Neural crest cell (in vitro differentiated cells): ENCODE results near the gene UBE4A. TPM values are rescaled to one million over a fixed set of nuclear protein-coding genes. Genes with fewer than 3 reads are reported as not detected.
A peak's percentile ranks its signal among the peaks of the same experiment; 100 is the strongest.

Experiments used
- DNase-seq: peaks from one replicate; pipeline ENCODE4 v3.0.0; 2021; ENCODE audit warnings: low read depth, mixed read lengths, low spot score
- H3K27ac Mint-ChIP-seq: one replicate; pipeline ENCODE4 v1.8.0; 2021; ENCODE audit warnings: mild to moderate bottlenecking, mixed read lengths; ENCODE audit not compliant: unreplicated experiment
- H3K27me3 Mint-ChIP-seq: 2 replicates; pipeline ENCODE4 v1.8.0; 2021; ENCODE audit warnings: low read depth, mild to moderate bottlenecking, mixed read lengths
- H3K36me3 Mint-ChIP-seq: 2 replicates; pipeline ENCODE4 v1.8.0; 2021; ENCODE audit warnings: low read depth, mild to moderate bottlenecking, mixed read lengths
- H3K4me1 Mint-ChIP-seq: 2 replicates; pipeline ENCODE4 v1.8.0; 2021; ENCODE audit warnings: mixed read lengths
- H3K4me3 Mint-ChIP-seq: one replicate; pipeline ENCODE4 v1.8.0; 2021; ENCODE audit warnings: mild to moderate bottlenecking, mixed read lengths
- H3K9me3 Mint-ChIP-seq: 2 replicates; pipeline ENCODE4 v1.8.0; 2021; ENCODE audit warnings: mixed read lengths
- CTCF ChIP-seq: fragments of 200-600 bp; sonication (generic); conservative IDR thresholded peaks from 2 replicates; pipeline ENCODE4 v1.5.0; 2021; ENCODE audit warnings: antibody characterized with exemption, mild to moderate bottlenecking
- total RNA-seq: library from RNA; stranded (reverse); gene quantifications from 2 replicates; pipeline ENCODE4 v1.2.1, GENCODE V29; 2021

UBE4A gene
- total RNA-seq, 1 donor from 2014 or later, result 35.9 TPM

- no peak overlapping the region for H3K4me3 Mint-ChIP-seq
- no peak for DNase-seq
- H3K4me1 Mint-ChIP-seq, result no peaks in the 10 kb centered on the region
- H3K9me3 Mint-ChIP-seq, result no peaks in the 10 kb centered on the region
- H3K27me3 Mint-ChIP-seq, result no peaks in the 10 kb centered on the region
- no peak for TF ChIP-seq CTCF
- no peak overlapping the region for H3K27ac Mint-ChIP-seq
- peaks cover 13% of the 10 kb centered on the region for H3K36me3 Mint-ChIP-seq
Observed at GRCh38 chr11:118373263-118373662, 13.9 kb downstream of the UBE4A start.

GRCh38 chr11:118373871-118374270 lies 14.5 kb downstream of the UBE4A start:
- H3K4me3 Mint-ChIP-seq, result no peak overlapping the region
- H3K27me3 Mint-ChIP-seq, result no peaks in the 10 kb centered on the region
- TF ChIP-seq CTCF, result no peak
- H3K36me3 Mint-ChIP-seq, result peaks cover 13% of the 10 kb centered on the region
- H3K9me3 Mint-ChIP-seq, result no peaks in the 10 kb centered on the region
- no peak for DNase-seq
- H3K4me1 Mint-ChIP-seq, result no peaks in the 10 kb centered on the region
- no peak overlapping the region for H3K27ac Mint-ChIP-seq

- Mint-ChIP-seq H3K4me1 (no peaks in the 10 kb centered on the region), H3K4me3 (no peak overlapping the region), H3K27me3 (no peaks in the 10 kb centered on the region), H3K27ac (no peak overlapping the region), H3K36me3 (peaks cover 13% of the 10 kb centered on the region), H3K9me3 (no peaks in the 10 kb centered on the region)
- no peak for DNase-seq
- TF ChIP-seq CTCF, result no peak
Observed at GRCh38 chr11:118374729-118375128, 15.3 kb downstream of the UBE4A start.

GRCh38 chr11:118375978-118376377 lies 16.6 kb downstream of the UBE4A start:
- Mint-ChIP-seq H3K4me3 (no peak overlapping the region), H3K4me1 (no peaks in the 10 kb centered on the region), H3K27me3 (no peaks in the 10 kb centered on the region), H3K27ac (peak overlapping the region; percentile 93), H3K36me3 (peaks cover 10% of the 10 kb centered on the region), H3K9me3 (no peaks in the 10 kb centered on the region)
- TF ChIP-seq CTCF, result no peak
- DNase-seq, result no peak

- DNase-seq, result no peak
- H3K27me3 Mint-ChIP-seq, result no peaks in the 10 kb centered on the region
- H3K9me3 Mint-ChIP-seq, result no peaks in the 10 kb centered on the region
- no peak overlapping the region for H3K27ac Mint-ChIP-seq
- H3K4me1 Mint-ChIP-seq, result no peaks in the 10 kb centered on the region
- no peak overlapping the region for H3K4me3 Mint-ChIP-seq
- TF ChIP-seq CTCF, result no peak
- peaks cover 8% of the 10 kb centered on the region for H3K36me3 Mint-ChIP-seq
Observed at GRCh38 chr11:118379497-118379896, 20.1 kb downstream of the UBE4A start.

GRCh38 chr11:118380571-118380970 lies 21.2 kb downstream of the UBE4A start:
- Mint-ChIP-seq H3K9me3 (no peaks in the 10 kb centered on the region), H3K4me1 (no peaks in the 10 kb centered on the region)

More at GRCh38 chr11:118380571-118380970, 21.2 kb downstream of the UBE4A start:
- peaks cover 7% of the 10 kb centered on the region for H3K36me3 Mint-ChIP-seq
- DNase-seq, result no peak
- no peak for TF ChIP-seq CTCF
- no peaks in the 10 kb centered on the region for H3K27me3 Mint-ChIP-seq
- no peak overlapping the region for H3K27ac Mint-ChIP-seq
- no peak overlapping the region for H3K4me3 Mint-ChIP-seq
